Stomach (tissue), 19 donors: Measurements from ENCODE around the gene KIDINS220. TPM values are rescaled to one million over a fixed set of nuclear protein-coding genes. Genes with fewer than 3 reads are reported as not detected.

Source experiments
- DNase-seq, 2 donors: peaks; one replicate each; pipeline versions ENCODE4 v3.0.0 to v3.0.0-alpha.2; 2013 to 2019
- H3K27ac ChIP-seq, 5 donors: fragments of 200-600 bp in 4 of 5; sonication (generic) in 4 of 5; one replicate each; pipeline ENCODE4 v1.5.1; 2013 to 2019; ENCODE audit warnings: mild to moderate bottlenecking in 1 of 5, moderate library complexity in 1 of 5
- H3K27me3 ChIP-seq, 3 donors: fragments of 200-600 bp; sonication (generic); one replicate each; pipeline ENCODE4 v1.5.1; 2017 to 2019; ENCODE audit warnings: mixed run types in 1 of 3
- H3K36me3 ChIP-seq, 4 donors: fragments of 200-600 bp; sonication (generic); 1 replicate in 3 of 4; 2 replicates in 1 of 4; pipeline ENCODE4 v1.5.1; 2016 to 2019
- H3K4me1 ChIP-seq, 4 donors: fragments of 200-600 bp; sonication (generic); one replicate each; pipeline ENCODE4 v1.5.1; 2016 to 2019
- H3K4me3 ChIP-seq, 4 donors: fragments of 200-600 bp; sonication (generic) in 3 of 4; one replicate each; pipeline ENCODE4 v1.5.1; 2016 to 2019; ENCODE audit warnings: mild to moderate bottlenecking in 1 of 4
- H3K9me3 ChIP-seq, 4 donors: fragments of 200-600 bp; sonication (generic); one replicate each; pipeline ENCODE4 v1.5.1; 2016 to 2019
- EP300 ChIP-seq: sonication (generic); formaldehyde crosslinking; IDR thresholded peaks from one replicate; pipeline ENCODE4 v1.6.1; 2017; ENCODE audit warnings: antibody characterized with exemption
- POLR2A ChIP-seq, 4 donors: fragments of 450-650 bp; IDR thresholded peaks; one replicate each; pipeline ENCODE4 v1.6.1; 2016; ENCODE audit warnings: antibody characterized with exemption in 4 of 4, control low read depth in 2 of 4, mild to moderate bottlenecking in 1 of 4, moderate library complexity in 1 of 4
- POLR2AphosphoS5 ChIP-seq, 3 donors: sonication (generic); formaldehyde crosslinking; IDR thresholded peaks; one replicate each; pipeline ENCODE4 v1.6.1; 2016; ENCODE audit warnings: antibody characterized with exemption in 3 of 3
- WGBS, 5 donors: extraction: QIAGEN DNeasy Blood & Tissue Kit in 3 of 5; methylation state at CpG; one replicate each; pipeline versions ENCODE4 v1.1.5 to v1.1.7; 2013 to 2018; 5-methylcytosine and 5-hydroxymethylcytosine counted together
- intact Hi-C: fragments of 100-400 bp; cut with DNase I; formaldehyde crosslinking; loops from one replicate; pipeline ENCODE4 v1.15.1; 2023; ENCODE audit warnings: low total_unique reads
- long read RNA-seq, 10 donors: transcript quantifications; one replicate each; lab custom pipeline, GENCODE V29; 2026
- polyA plus RNA-seq, 3 donors: library from polyadenylated mRNA; stranded (reverse); fragments of 200-250 nt; gene quantifications; one replicate each; pipeline ENCODE4 v1.2.3, GENCODE V29; 2013
- total RNA-seq, 5 donors: library from RNA; depleted of rRNA; stranded (reverse); fragments of >200 nt; gene quantifications; one replicate each; pipeline versions ENCODE4 v1.1.0 to v1.2.3, GENCODE V29; 2014 to 2016
- TF ChIP-seq, protein P1 (sequence below), 7 experiments: fragments of 450-650 bp in 4 of 7; fragments of 200-600 bp in 3 of 7; sonication (generic) in 3 of 7; IDR thresholded peaks; one replicate each; pipeline ENCODE4 v1.5.1; 2016 to 2019; ENCODE audit warnings: antibody characterized with exemption in 7 of 7, control low read depth in 2 of 7, mild to moderate bottlenecking in 1 of 7
- donor health status: healthy with polysubstance abuse.
- donor health status: Bipolar disorder and iron deficiency.
- donor health status: healthy.

The KIDINS220 gene
- total RNA-seq (100 to 1,000 TPM in 2 of 5 donors, 10 to 100 TPM in 3; 53.7 to 160 (median 86.2) TPM), polyA plus RNA-seq (1 to 10 TPM; 3.8 to 8.6 (median 4.0) TPM)
- long read RNA-seq, donor 1, full-length matches to known transcripts = 2 of 2 reads
- long read RNA-seq, donor 1, partial matches to known transcripts = 0 of 2 reads
- long read RNA-seq, donor 1, other reads (novel, unspliced or antisense) = 0 of 2 reads
- long read RNA-seq, donor 2 = 0 reads
- long read RNA-seq, donor 3, partial matches to known transcripts = 0 of 1 reads
- long read RNA-seq, donor 3, other reads (novel, unspliced or antisense) = 0 of 1 reads
- long read RNA-seq, donor 4 = 0 reads
- long read RNA-seq, donor 5, partial matches to known transcripts = 0 of 1 reads
- long read RNA-seq, donor 5, other reads (novel, unspliced or antisense) = 0 of 1 reads
- long read RNA-seq, donor 6 = 0 reads
- long read RNA-seq, donor 7, partial matches to known transcripts = 0 of 1 reads
- long read RNA-seq, donor 7, other reads (novel, unspliced or antisense) = 0 of 1 reads
- long read RNA-seq, donor 8, partial matches to known transcripts = 0 of 2 reads
- long read RNA-seq, donor 8, other reads (novel, unspliced or antisense) = 0 of 2 reads
- long read RNA-seq, donor 9, full-length matches to known transcripts = 2 of 7 reads
- long read RNA-seq, donor 9, partial matches to known transcripts = 5 of 7 reads
- long read RNA-seq, donor 9, other reads (novel, unspliced or antisense) = 0 of 7 reads
- long read RNA-seq, donor 10, partial matches to known transcripts = 0 of 1 reads
- long read RNA-seq, donor 10, other reads (novel, unspliced or antisense) = 0 of 1 reads

GRCh38 chr2:8836971-8837794, at the start of gene KIDINS220:
KIDINS220 (minus strand) TSS chr2:8837613; CDS start chr2:8827093, 10,520 bp downstream.
- WGBS, 5 donors = 0 to 2% (median 1%) methylated on average over 17 to 67 of the region's 67 CpGs
- H3K27me3 ChIP-seq = no peaks in the 10 kb centered on the region
- TF ChIP-seq, protein P1, sequence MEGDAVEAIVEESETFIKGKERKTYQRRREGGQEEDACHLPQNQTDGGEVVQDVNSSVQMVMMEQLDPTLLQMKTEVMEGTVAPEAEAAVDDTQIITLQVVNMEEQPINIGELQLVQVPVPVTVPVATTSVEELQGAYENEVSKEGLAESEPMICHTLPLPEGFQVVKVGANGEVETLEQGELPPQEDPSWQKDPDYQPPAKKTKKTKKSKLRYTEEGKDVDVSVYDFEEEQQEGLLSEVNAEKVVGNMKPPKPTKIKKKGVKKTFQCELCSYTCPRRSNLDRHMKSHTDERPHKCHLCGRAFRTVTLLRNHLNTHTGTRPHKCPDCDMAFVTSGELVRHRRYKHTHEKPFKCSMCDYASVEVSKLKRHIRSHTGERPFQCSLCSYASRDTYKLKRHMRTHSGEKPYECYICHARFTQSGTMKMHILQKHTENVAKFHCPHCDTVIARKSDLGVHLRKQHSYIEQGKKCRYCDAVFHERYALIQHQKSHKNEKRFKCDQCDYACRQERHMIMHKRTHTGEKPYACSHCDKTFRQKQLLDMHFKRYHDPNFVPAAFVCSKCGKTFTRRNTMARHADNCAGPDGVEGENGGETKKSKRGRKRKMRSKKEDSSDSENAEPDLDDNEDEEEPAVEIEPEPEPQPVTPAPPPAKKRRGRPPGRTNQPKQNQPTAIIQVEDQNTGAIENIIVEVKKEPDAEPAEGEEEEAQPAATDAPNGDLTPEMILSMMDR (IDR thresholded peaks at IDR 0.05) = no peak
- TF ChIP-seq POLR2AphosphoS5 (IDR thresholded peaks at IDR 0.05) = peak; percentile 78 to 90 (median 86)
- peak in 1 of 4 donors; percentile 40 for TF ChIP-seq POLR2A (IDR thresholded peaks at IDR 0.05)
- no peaks in the 10 kb centered on the region for H3K9me3 ChIP-seq
- H3K36me3 ChIP-seq = no peaks in the 10 kb centered on the region
- H3K4me1 ChIP-seq = peaks cover 12 to 46% (median 39%) of the 10 kb centered on the region in 4 donors
- intact Hi-C loops = no loop called here
- peak; percentile 86 to 96 for DNase-seq
- H3K4me3 ChIP-seq = peak within 1 kb of the TSS; percentile 74 to 99 (median 98)
- peak within 1 kb of the TSS; percentile 77 to 93 (median 90) for H3K27ac ChIP-seq

GRCh38 chr2:8886876-8887275, 49.5 kb upstream of the KIDINS220 start:
- Histone ChIP-seq H3K27ac (no peak overlapping the region), H3K4me3 (no peak overlapping the region), H3K9me3 (no peaks in the 10 kb centered on the region), H3K36me3 (peaks cover 0 to 7% (median 0%) of the 10 kb centered on the region in 4 donors), H3K27me3 (no peaks in the 10 kb centered on the region), H3K4me1 (no peaks in the 10 kb centered on the region)
- TF ChIP-seq POLR2AphosphoS5 (IDR thresholded peaks at IDR 0.05) (no peak), EP300 (no peak), POLR2A (IDR thresholded peaks at IDR 0.05) (no peak)
- TF ChIP-seq, protein P1 (IDR thresholded peaks at IDR 0.05) = no peak
- intact Hi-C loops = no loop called here
- no peak for DNase-seq
- WGBS, 5 donors = 63 to 79% (median 77%) methylated on average over 2 of the region's 2 CpGs

- WGBS, 5 donors = 67 to 88% (median 75%) methylated on average over 1 of the region's 1 CpG
- DNase-seq = no peak
- intact Hi-C loops = no loop called here
- no peaks in the 10 kb centered on the region for H3K27me3 ChIP-seq
- no peak for TF ChIP-seq POLR2AphosphoS5 (IDR thresholded peaks at IDR 0.05)
- no peak for TF ChIP-seq EP300
- TF ChIP-seq, protein P1 (IDR thresholded peaks at IDR 0.05) = no peak
- TF ChIP-seq POLR2A (IDR thresholded peaks at IDR 0.05) = no peak
- H3K4me1 ChIP-seq = no peaks in the 10 kb centered on the region
- H3K4me3 ChIP-seq = no peak overlapping the region
- H3K27ac ChIP-seq = no peak overlapping the region
- peaks cover 0 to 13% (median 3%) of the 10 kb centered on the region in 4 donors for H3K36me3 ChIP-seq
- H3K9me3 ChIP-seq = no peaks in the 10 kb centered on the region
Measured at GRCh38 chr2:8886202-8886518, 48.7 kb upstream of the KIDINS220 start.
